K562 (cell line): ENCODE data around the gene MYO3B. TPM values are rescaled to one million over a fixed set of nuclear protein-coding genes. Genes with fewer than 3 reads are reported as not detected.

Source experiments
- ATAC-seq: fragments of 200-7000 bp; cut with Tn5 transposase; 3 replicates; pipeline ENCODE4 v1.9.1; 2020; ENCODE audit warnings: moderate library complexity
- BruUV-seq: library from RNA; stranded (reverse); fragments of 400-500 nt; replicated peaks from 2 replicates; lab custom pipeline; 2021; lab: Mats Ljungman, UMichigan
- CTCF ChIA-PET: fragments of 300-600 bp; formaldehyde crosslinking; extraction: SDS; loops from one replicate; lab custom pipeline; 2021; ENCODE audit warnings: low intra/inter-chr PET ratio; lab: Yijun Ruan, JAX
- POLR2A ChIA-PET: fragments of 300-600, 350-650 bp; sonication (Branson Sonifier 250); formaldehyde crosslinking; extraction: SDS; loops from one replicate; lab custom pipeline; 2021; ENCODE audit warnings: antibody characterized with exemption, inconsistent platforms; lab: Yijun Ruan, JAX
- DNase-seq, 4 experiments: peaks; one replicate each; pipeline versions ENCODE4 v3.0.0 to v3.0.0-alpha.2; 2011 to 2018; ENCODE audit warnings: low spot score in 3 of 4, mixed read lengths in 3 of 4; ENCODE audit errors: extremely low read depth in 1 of 4
- FAIRE-seq: peaks from 2 replicates; lab custom pipeline; 2011; peaks lifted over from hg19 to GRCh38; lab: Jason Lieb, UNC
- H2AFZ ChIP-seq: 2 replicates; pipeline ENCODE4 v1.6.0; 2011; ENCODE audit warnings: low read depth, low read length, control low read depth, inconsistent platforms
- H3K27ac ChIP-seq: fragments of 200-600 bp; 3 replicates; pipeline ENCODE4 v1.8.0; 2011; ENCODE audit warnings: low read depth, mild to moderate bottlenecking, control low read depth, inconsistent platforms, low read length, moderate library complexity, mixed read lengths; ENCODE audit errors: extremely low read depth
- H3K27me3 ChIP-seq, 2 experiments: fragments of 300-600 bp in 1 of 2; 2 replicates in 1 of 2; 3 replicates in 1 of 2; pipeline versions ENCODE4 v1.6.0 to v1.8.0; 2011; ENCODE audit warnings: inconsistent platforms in 2 of 2, low read length in 2 of 2, mild to moderate bottlenecking in 1 of 2, mixed read lengths in 1 of 2, moderate library complexity in 1 of 2; ENCODE audit not compliant: control insufficient read depth in 2 of 2, insufficient read depth in 2 of 2
- H3K36me3 ChIP-seq: fragments of 300-600 bp; 3 replicates; pipeline ENCODE4 v1.8.0; 2011; ENCODE audit warnings: mild to moderate bottlenecking, low read length, inconsistent platforms; ENCODE audit not compliant: control insufficient read depth, insufficient read depth
- H3K4me1 ChIP-seq, 2 experiments: fragments of 200-600 bp in 1 of 2; replicated peaks in 1 of 2; 2 replicates in 1 of 2; 3 replicates in 1 of 2; pipeline versions ENCODE4 v1.5.1 to v1.8.0; 2011; ENCODE audit warnings: inconsistent platforms in 2 of 2, low read length in 2 of 2, mild to moderate bottlenecking in 1 of 2, mixed read lengths in 1 of 2, moderate library complexity in 1 of 2; ENCODE audit not compliant: control insufficient read depth in 2 of 2, insufficient read depth in 2 of 2
- H3K4me2 ChIP-seq: 2 replicates; pipeline ENCODE4 v1.6.1; 2011; ENCODE audit warnings: low read length, control low read depth, inconsistent platforms, mixed read lengths; ENCODE audit not compliant: insufficient read depth
- H3K4me3 ChIP-seq: fragments of 200-600 bp; sonication (generic), shearing (Covaris generic); 2 replicates; pipeline ENCODE4 v1.5.1; 2016; ENCODE audit warnings: control low read depth, inconsistent platforms
- H3K79me2 ChIP-seq: fragments of 200-600 bp; 3 replicates; pipeline ENCODE4 v1.8.0; 2011; ENCODE audit warnings: low read length, inconsistent platforms; ENCODE audit not compliant: control insufficient read depth, insufficient read depth
- H3K9ac ChIP-seq, 2 experiments: 2 replicates each; pipeline versions ENCODE4 v1.6.0 to v1.6.1; 2011; ENCODE audit warnings: low read depth in 2 of 2, low read length in 2 of 2, control low read depth in 1 of 2, inconsistent platforms in 1 of 2, mild to moderate bottlenecking in 1 of 2, mixed read lengths in 1 of 2; ENCODE audit not compliant: insufficient read depth in 1 of 2
- H3K9me1 ChIP-seq: one replicate; pipeline ENCODE4 v1.6.0; 2011; ENCODE audit warnings: inconsistent platforms, mild to moderate bottlenecking, low read length, moderate library complexity; ENCODE audit not compliant: control insufficient read depth, insufficient read depth
- H3K9me3 ChIP-seq: replicated peaks from 2 replicates; pipeline ENCODE4 v1.5.1; 2011; ENCODE audit warnings: low read depth, low read length, inconsistent platforms; ENCODE audit not compliant: control insufficient read depth, insufficient read depth
- H4K20me1 ChIP-seq: replicated peaks from 2 replicates; pipeline ENCODE4 v1.6.1; 2011; ENCODE audit warnings: low read length, inconsistent platforms, mixed read lengths; ENCODE audit not compliant: control insufficient read depth, insufficient read depth
- CBX2 ChIP-seq: fragments of 200-600 bp; sonication (generic); IDR thresholded peaks from one replicate; pipeline ENCODE4 v1.6.1; 2012; ENCODE audit warnings: mild to moderate bottlenecking, low read length, inconsistent platforms; ENCODE audit not compliant: insufficient read depth, poor library complexity, severe bottlenecking
- CUX1 ChIP-seq: fragments of 200-800 bp; sonication (Bioruptor generic); IDR thresholded peaks from 2 replicates; pipeline ENCODE4 v1.6.1; 2016; ENCODE audit warnings: missing genetic modification characterization, missing compliant biosample characterization
- MNT ChIP-seq, 2 experiments: fragments of 450-650 bp; conservative IDR thresholded peaks; 2 replicates each; pipeline ENCODE4 v1.6.1; 2017; ENCODE audit warnings: mild to moderate bottlenecking in 2 of 2, moderate library complexity in 2 of 2
- PPARD ChIP-seq: fragments of 250-450 bp; sonication (Bioruptor Pico); IDR thresholded peaks from 2 replicates; pipeline ENCODE4 v1.8.0; 2022; ENCODE audit warnings: inconsistent platforms, mild to moderate bottlenecking, moderate library complexity
- TAL1 ChIP-seq: fragments of 450-650 bp; IDR thresholded peaks from 2 replicates; pipeline ENCODE4 v1.6.1; 2016; ENCODE audit warnings: mild to moderate bottlenecking
- ZNF57 ChIP-seq: fragments of 450-650 bp; formaldehyde crosslinking; IDR thresholded peaks from 2 replicates; pipeline ENCODE4 v1.4.0; 2020; ENCODE audit warnings: mild to moderate bottlenecking, moderate library complexity
- WGBS: fragments of 100-300 bp; shearing (Covaris generic); methylation state at CpG from one replicate; pipeline ENCODE4 v1.1.6; 2016; ENCODE audit warnings: low coverage, mixed read lengths; ENCODE audit not compliant: insufficient coverage; ENCODE audit errors: missing lambda C conversion rate; 5-methylcytosine and 5-hydroxymethylcytosine counted together
- in situ Hi-C: fragments of 300-500 bp; cut with MboI; formaldehyde crosslinking; loops from 4 replicates; pipeline ENCODE4 v1.15.0; 2018; ENCODE audit warnings: inconsistent platforms, mixed read lengths
- intact Hi-C: fragments of 100-400 bp; cut with micrococcal nuclease; formaldehyde crosslinking; loops from 2 replicates; pipeline ENCODE4 v1.14.2; 2022
- polyA plus RNA-seq, 8 experiments: library from polyadenylated mRNA; depleted of rRNA in 4 of 8; stranded (reverse) in 5 of 8; unstranded in 3 of 8; fragments of >200 nt; fragmentation: Nextera tagmentation in 2 of 8; fragmentation: Illumina TruSeq in 1 of 8; extraction: Ambion mirVana in 2 of 8; extraction: Trizol in 1 of 8; gene quantifications; 2 replicates each; pipeline versions ENCODE4 v1.2.1 to v1.2.3, GENCODE V29; 2011 to 2014; ENCODE audit warnings: inconsistent platforms in 1 of 8, missing spikeins in 1 of 8
- total RNA-seq, 7 experiments: library from RNA; depleted of rRNA in 6 of 7; stranded (reverse); fragments of >200 nt in 6 of 7; fragmentation: Illumina TruSeq in 2 of 7; extraction: Trizol in 2 of 7; gene quantifications; 2 replicates each; pipeline versions ENCODE4 v1.2.1 to v1.2.3, GENCODE V29; 2011 to 2021; ENCODE audit warnings: low replicate concordance in 1 of 7

MYO3B gene
- total and polyA plus RNA-seq, 9 of the 15 experiments (the other 6 are each of a cell fraction or from before 2014, with no cell fraction given) = 2.7 to 6.5 (median 3.6) TPM

GRCh38 chr2:170660409-170660808 is 482.5 kb downstream of the MYO3B start (continued):
- no peak for TF ChIP-seq CUX1 (CRISPR knock-in tag)
- TF ChIP-seq CBX2 = no peak

- POLR2A ChIA-PET = no interaction called here
- no TSS peak for BruUV-seq
- intact Hi-C loops = no loop called here
- 14% methylated on average over 5 of the region's 5 CpGs for WGBS
- FAIRE-seq (no peak), DNase-seq (no peak), ATAC-seq (no peak)
- Histone ChIP-seq H3K4me3 (no peak overlapping the region), H3K4me2 (no peak overlapping the region), H3K9me1 (no peaks in the 10 kb centered on the region), H4K20me1 (no peaks in the 10 kb centered on the region), H2AFZ (no peak overlapping the region), H3K27me3 (no peaks in the 10 kb centered on the region), H3K9me3 (no peaks in the 10 kb centered on the region), H3K27ac (no peak overlapping the region), H3K9ac (no peak overlapping the region), H3K4me1 (no peaks in the 10 kb centered on the region), H3K79me2 (no peaks in the 10 kb centered on the region), H3K36me3 (no peaks in the 10 kb centered on the region)
- in situ Hi-C loops = no loop called here
- CTCF ChIA-PET = no interaction called here
- TF ChIP-seq PPARD (CRISPR knock-in tag) (no peak), ZNF57 (CRISPR knock-in tag) (no peak), MNT (conservative IDR thresholded peaks at IDR 0.05) (no peak), TAL1 (no peak)
These were observed 487.8 kb downstream of the MYO3B start for GRCh38 chr2:170665743-170666142.
